HG03521 (cell line): ENCODE results near the gene CRYGD.

Source experiments
- ATAC-seq: cut with Tn5 transposase; IDR thresholded peaks from one replicate; pipeline ENCODE4 v1.9.1; 2021; ENCODE audit warnings: mild to moderate bottlenecking, moderate library complexity; ENCODE audit not compliant: unreplicated experiment

Gene CRYGD

GRCh38 chr2:208090420-208090819 is 33.9 kb downstream of the CRYGD start:
- ATAC-seq, result no peak

GRCh38 chr2:208086029-208086428 is 38.3 kb downstream of the CRYGD start:
- ATAC-seq, result no peak

GRCh38 chr2:208083807-208084206 is 40.5 kb downstream of the CRYGD start:
- no peak for ATAC-seq

GRCh38 chr2:208077276-208077675 is 47.0 kb downstream of the CRYGD start:
- no peak for ATAC-seq

GRCh38 chr2:208074610-208075356 is 49.5 kb downstream of the CRYGD start:
- ATAC-seq, result no peak

- ATAC-seq, result peak; percentile 75
Measured at GRCh38 chr2:208072250-208072892, 52.0 kb downstream of the CRYGD start.
